NCI-H748 (cell line): ENCODE measurements around the gene SMIM45.
A peak's percentile ranks its signal among the peaks of the same experiment; 100 is the strongest.

Source experiments
- DNase-seq: peaks from one replicate; lab custom pipeline; 2025; ENCODE audit not compliant: unreplicated experiment; lab: John Stamatoyannopoulos, UW

Gene SMIM45

DNA sequence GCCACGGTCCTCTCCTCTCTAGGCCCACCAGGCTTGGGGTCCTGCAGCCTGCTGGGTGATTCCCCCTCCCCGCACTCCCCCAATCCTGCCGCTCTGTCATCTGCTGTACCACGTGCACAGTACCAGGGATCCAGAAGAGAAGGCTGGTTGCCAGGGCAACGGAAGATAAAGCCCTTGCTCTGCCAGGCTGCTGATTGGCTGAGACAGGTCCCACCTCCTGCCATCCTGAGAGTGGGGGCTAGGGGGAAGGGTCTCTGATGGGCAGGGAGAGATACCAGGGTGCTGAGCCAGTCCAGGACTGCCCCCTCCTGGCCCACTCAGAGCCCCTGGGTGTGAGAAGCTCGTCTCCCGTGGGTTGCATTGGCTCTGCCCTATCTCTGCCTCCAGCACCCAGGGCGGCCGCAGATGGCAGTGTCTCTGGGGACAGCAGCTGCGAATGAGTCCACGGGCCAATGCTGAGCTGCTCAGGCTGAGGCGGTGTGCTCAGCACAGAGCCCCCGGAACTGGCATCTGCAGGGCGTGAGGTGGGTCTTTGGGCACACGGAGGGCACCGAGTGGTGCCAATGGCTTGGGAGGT is at the start of gene SMIM45:
Gene SMIM45, plus strand, starts transcription at position 253 of the 577 bp plus-strand sequence.
- DNase-seq = peak; percentile 47

DNA sequence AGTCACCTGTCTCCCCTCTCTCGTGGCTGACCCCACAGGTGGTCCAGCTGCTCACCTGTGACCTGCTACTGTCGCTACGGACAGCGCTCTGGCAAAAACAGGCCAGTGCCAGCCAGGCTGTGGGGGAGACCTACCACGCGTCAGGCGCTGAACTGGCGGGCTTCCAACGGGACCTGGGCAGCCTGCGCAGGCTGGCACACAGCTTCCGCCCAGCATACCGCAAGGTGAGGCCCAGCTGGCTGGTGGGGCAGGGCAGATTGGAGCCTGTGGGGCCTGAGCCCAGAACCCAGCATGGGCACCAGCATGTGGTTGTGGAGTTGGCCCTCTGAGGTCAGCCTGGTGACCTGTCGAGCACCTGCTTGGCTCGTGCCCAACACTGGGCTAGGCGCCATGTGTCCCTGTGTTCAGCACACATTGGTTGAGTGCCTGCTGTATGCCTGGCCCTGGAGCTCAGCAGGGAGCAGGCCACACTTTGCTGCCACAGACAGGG is 49.0 kb upstream of the SMIM45 start:
- no peak for DNase-seq

DNA sequence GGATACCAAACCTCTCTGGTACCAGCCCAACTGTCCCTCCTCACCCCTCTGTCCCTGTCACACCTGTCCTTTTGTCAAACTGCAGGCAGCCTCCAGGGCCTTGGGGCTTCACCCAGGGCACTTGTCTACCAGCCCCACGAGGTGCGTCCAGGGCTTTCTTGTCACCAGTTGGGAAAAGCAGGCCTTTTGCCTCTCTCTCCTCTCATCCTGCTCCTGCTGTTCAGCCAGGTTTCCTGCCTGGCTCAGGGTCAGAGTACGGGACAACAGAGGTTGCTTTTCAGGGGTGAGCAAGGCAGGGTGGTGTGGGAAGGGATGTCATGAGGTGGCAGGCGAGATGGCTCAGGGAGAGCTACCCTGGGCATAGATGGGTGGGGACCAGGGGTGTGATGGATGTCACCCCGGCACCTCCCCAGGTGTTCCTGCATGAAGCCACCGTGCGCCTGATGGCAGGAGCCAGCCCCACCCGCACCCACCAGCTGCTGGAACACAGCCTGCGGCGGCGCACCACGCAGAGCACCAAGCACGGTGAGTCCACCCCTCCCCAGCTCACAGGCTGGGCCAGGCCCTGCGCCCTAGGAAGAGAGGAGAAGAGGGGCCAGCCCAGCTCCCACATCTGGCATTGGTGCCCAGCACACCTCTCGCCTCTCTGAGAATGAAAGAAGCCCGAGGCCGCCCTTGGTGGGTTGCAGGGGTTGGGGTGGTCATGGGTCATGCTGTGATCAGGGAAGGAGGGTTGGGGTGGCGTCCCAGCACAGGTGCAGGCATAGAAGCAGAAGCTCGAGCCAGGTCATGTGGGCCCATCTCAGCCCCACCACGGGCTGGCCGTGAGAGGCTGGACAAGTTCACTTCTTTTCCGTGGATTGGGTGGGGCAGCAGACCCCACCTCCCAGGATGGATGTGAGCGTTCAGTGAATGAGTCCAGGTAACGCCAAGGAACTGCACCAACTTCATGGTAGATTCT is 47.2 kb upstream of the SMIM45 start:
- no peak for DNase-seq

DNA sequence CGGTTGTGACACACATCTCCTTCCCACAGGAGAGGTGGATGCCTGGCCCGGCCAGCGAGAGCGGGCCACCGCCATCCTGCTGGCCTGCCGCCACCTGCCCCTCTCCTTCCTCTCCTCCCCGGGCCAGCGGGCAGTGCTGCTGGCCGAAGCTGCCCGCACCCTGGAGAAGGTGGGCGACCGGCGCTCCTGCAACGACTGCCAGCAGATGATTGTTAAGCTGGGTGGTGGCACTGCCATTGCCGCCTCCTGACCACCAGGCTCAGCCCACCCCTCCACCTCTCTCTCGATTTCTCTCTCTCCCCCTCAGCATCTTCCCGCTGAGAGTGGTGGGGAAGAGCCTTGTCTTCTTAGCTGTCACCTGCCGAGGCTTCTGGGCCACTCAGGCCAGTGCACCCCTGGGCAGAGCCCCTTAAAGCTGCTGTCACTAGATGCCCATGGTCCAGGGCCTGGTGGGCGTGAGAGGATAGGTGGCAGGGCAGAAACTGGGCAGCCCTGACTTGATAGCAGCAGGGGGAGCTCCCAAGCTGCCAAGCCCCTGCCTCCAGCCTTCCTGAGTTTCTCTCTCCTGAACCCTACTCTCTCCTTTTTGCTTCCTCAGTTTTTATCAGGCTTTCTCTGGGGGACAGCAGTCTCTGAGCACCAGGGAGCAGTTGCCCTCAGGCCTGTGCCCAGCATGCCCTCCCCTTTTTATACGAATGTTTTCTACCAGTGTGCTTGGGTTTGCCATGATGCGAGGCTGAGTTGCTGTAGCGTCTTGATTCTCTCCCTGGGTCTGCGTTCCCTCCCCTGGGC is 46.3 kb upstream of the SMIM45 start:
- no peak for DNase-seq

DNA sequence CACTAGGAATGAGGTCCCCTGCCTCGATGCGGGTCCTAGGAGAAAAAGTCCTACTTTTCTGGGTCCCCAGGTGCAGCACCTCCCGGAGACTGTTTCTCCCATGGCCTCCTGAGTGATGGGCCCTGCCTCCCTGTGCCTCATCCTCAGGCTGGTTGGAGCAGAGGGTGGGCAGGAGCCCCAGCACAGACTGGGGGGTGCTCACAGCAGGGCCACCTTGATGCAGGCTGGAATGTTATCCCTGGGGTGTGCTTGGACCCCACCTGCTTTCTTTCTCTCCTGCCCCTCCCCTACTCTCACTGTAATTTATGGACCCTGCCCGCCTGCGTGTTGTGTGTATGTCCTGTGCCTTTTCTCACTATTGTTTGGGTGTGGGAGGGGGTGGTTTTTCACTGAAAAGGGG is 45.1 kb upstream of the SMIM45 start:
- DNase-seq = no peak

DNA sequence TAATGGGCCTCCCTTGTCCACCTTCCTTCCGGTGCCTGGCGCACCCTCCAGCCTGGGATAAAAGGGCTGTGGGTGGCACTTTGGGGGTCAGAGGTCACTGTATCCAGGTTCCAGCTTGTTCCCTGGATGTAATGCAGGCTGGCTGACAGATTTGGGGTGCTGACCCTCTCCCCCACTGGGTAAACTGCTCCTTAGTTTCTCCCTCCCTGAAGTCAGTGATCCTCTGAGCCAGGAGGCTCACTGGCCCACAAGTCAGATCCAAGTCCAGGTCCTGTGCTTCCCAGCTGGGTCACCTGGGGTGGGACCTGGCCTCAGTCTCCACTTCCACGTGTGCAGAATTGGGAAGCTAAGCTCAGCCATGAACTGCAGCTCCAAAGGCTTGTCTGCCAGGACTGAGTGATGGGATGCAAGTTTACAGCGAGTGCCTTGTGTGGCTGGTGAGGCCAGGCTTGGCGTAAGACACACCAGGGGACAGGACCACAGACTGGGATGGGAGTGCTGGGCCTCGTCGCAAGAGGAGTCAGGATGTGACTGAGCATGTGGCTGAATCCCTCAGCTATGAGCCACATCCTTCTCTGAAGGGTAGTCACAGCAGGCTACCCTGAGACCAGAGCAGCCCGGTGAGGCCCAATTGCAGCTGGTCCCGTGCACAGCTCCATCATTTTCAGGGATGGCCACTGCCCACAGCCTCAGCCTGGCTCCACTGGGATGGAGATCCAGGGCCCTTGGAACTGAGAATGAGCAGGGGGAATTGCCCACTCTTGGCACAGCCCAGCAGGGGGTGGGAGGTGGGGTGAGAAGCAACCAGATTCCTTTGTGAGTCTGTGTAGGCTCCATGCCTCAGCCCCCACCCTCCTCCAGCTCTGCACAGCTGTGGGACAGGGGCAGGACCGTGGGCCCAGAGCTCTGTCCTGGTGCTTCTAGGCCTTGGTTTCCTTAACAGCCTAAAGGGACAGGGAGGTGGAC is 44.2 kb upstream of the SMIM45 start:
- no peak for DNase-seq

DNA sequence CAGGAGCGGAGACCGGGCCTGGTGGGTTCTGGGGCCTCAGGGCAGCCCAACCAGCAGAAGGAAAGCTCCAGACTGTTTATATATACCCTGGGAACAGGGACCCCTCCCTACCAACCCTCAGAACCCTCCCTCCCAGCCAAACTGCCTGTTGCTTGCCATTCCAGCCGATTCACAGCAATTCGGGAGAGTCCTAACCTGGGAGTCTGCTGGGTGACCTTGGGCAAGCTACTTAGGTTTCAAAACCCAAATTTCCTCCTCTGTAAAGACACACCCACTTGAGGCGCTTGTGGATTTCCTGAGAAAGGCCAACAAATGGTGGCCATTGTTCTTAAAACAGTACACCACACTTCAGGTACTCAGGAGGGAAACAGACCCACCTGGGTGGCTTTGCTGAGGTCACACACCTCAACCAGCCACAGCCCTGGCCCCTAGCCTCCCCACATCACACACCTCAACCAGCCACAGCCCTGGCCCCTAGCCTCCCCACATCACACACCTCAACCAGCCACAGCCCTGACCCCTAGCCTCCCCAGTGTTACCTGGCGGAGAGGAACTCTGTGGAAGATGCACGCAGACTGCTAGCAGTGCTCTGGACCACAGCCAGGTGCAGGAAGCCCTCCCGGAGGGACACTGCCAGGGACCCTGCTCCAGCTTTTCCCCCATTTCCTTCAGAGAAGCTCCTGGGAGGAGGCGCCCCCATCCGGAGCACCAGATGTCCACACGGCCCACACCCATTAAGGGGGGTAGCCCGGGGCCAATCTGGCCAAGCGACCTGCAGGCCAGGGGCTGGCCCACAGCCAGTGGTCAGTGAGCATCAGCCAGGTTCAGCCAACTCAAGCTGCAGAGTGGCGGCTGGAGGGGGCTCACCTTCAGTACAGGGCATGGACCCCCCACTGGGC is 43.3 kb upstream of the SMIM45 start:
- DNase-seq = no peak

DNA sequence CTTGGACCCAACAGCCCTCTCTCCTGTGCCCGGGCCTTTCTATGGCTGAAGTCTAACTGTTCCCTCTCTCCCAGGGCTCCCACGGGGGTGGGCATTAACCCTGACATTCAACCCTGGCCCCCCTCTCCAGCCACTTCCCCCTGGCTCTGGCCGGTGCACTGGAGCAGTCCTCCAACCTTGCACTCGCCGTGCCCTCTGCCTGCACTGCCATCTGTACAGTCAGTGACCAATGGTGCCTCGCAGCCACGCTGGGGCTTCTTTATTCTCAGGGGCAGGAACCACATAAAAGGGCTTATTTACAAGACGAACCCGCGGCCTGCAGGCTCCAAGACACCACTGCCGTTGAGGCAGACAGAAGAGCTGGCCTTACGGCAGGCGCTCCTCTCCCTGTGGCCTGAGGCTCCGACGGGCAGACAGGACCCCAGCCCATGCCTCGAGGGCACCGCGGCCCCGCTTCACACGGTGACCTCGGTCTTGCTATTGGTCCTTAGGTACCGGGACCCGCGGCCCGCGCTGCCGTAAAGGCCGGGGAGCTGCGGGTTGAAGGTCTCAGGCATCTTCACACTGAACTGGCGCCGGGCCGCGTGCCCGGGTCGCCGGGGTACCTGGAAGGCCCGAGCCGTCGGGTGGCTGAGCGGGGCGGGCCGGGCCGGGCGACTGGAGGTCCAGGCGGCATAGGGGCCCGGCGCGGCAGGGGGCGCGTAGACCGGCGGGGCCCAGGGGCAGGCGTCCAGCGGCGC is 42.5 kb upstream of the SMIM45 start:
- DNase-seq = no peak

DNA sequence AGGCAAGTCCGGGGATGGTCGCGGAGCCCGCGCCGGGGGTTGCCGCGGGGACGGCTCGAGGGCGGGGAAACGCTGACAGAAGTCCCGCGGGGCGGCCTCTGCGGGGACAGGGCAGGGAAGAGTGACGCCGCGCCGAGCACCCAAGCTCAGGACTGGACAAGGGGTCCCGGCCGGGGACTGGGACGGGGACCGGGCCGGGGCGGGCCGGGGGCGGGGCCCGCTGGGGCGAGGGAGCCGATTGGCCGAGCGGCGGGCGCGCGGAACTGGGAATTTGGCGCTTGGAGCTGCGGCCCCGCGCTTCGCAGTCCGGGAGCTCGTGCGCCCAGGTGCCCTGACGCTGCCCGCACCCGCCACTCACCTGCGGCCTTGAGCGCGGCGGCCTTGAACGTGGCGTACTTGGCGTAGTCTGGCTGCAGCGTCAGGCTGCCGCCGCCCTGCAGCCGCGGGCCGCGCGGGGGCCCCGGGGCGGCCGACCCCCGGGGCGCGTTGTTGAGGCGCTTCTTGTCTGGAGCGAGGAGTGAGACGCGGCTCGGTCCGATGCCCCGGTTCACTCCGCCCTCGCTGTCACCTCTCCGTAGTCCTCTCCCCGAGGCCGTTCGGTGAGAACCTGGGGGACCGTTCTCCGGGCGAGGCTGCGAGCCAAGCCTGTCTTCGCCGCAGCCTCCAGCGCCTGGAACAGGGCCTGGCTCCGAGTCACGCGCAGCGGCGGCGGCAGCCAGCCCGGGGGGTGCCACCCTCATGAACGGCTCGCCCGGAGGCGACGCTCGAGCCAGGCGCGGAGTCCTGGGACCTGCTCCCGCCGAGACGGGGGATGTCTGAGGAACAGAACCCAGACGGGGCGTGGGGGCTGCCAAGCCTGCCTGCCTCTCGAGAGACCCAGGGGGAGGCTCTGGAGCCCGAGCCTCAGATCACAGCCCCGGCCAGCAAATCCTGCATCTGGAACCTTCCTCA is 41.6 kb upstream of the SMIM45 start:
- no peak for DNase-seq

DNA sequence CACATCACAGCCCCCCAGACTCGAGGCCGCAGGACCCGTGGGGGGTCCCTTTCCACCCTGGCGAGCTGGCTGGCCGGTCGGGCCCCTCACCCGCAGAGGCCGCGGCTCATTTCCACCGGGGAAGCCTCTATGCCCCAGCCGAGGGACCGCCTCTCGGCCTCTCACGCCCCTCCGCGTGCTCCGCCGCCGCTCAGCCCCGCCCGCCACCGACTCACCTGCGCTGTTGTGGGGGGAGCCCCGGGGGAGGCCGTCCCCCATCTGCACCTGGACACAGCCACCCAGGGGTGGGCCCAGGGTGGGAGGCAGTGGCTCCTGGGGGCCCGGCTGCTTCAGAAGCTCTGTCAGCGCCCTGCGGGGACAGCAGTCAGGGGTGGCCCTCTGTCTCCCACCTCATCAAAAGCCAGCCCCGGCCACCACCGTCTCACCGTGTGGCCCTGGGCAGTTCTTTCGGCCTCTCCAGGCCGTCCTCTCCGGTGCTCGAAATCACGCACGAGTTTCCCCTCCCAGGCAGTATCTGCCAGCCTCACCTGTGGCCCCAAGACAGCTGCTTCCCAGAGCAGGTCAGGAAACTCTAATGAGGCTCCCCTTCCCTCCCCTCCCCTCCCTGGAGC is 40.8 kb upstream of the SMIM45 start:
- no peak for DNase-seq

DNA sequence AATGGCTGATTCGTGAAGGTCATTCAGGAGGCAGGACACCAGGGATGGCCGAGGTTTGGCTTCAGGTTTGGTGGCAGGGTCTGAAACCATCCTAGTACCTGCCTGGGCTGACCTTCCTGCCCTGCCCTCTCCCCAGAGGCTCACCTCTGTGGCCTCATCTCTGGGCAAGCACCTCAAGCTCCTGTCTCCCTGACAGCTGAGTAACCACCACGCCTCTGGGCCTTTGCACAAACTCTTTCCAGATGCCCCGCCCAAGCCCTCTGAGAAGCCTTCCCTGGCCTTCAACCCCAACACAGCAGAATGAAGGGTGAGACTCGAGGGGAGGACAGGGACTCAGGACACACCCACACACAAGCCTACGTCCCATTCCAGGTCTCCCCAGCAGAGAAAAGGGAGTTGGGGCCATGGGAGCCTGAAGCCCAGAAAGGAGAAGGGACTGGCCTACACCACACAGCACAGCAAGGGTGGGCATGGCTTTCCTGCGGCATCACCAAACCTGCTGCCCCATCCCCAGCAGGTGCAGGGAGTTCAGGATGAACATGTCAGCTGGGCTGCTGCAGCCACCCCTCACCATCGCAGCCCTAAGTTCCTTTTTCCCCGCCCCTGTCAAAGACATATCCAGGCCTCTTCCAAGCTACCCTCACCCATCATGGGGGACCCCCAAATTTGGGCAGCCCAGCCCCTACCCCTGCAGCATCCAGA is 39.5 kb upstream of the SMIM45 start:
- DNase-seq = no peak

DNA sequence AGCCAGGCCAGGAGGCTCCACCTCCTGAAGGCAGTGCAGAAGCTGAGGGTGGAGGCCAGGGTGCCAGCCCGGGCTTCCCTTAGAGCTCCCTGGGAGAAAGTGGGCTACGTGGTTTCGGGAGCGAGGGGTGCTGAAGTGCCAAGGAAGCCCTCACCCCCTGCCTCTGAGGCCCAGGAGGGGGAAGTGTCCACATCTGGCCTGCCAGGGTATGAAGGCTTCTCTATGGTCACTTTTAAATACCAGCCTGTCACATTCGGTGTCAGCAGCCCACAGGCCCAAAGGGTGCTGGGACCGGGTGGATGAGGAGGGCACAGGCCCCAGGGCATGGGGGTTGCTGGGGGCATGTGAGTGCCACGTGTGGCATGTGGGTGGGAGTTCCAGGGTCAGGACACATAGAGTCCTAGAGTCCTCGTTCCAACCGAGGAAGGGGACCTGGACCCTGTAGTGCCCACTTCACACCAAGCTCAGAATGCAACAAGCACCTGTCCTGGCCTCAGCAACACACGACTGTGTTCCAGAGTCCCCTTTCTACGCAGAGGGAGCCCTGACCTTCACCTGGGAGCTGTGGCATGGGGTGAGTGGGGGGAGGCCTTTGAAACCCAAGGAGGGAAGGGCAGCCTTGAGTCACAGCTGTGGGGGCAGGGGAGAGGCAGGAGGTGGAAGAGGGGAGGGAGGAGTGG is 38.8 kb upstream of the SMIM45 start:
- DNase-seq = no peak

DNA sequence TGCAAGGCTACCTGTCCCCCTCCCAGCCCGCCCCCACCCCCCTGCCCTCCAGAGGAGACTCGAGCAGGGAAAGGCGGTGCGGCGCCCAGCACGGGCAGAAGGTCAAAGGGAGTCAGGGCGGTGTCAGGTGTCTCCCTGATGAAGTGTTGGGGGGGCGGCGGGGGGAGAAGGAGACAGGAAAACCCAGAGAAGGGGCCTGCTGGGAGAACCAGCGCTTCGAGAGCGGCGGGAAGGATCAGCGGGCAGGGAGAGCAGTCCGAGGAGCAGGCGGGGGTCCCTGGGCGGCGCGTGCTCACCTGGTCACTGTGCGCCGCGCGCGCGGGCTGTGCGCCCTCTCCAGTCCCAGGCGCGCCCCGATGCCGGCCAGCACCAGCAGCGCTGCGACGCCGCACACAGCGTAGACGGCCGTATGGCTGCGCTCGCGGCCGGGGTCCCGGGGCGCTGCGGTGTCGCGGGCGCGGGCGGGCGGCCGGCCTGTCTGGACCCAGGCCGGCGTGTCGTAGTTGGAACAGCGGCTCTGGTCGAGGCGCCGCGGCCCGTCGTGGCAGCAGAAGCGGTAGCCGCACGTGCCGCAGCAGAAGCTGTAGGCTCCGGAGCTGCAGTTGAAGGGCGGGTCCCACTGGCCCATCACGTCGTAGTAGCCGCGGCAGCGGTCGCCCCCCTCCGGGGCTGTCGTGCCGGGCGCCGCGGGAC is 38.0 kb upstream of the SMIM45 start:
- DNase-seq = peak; percentile 67

DNA sequence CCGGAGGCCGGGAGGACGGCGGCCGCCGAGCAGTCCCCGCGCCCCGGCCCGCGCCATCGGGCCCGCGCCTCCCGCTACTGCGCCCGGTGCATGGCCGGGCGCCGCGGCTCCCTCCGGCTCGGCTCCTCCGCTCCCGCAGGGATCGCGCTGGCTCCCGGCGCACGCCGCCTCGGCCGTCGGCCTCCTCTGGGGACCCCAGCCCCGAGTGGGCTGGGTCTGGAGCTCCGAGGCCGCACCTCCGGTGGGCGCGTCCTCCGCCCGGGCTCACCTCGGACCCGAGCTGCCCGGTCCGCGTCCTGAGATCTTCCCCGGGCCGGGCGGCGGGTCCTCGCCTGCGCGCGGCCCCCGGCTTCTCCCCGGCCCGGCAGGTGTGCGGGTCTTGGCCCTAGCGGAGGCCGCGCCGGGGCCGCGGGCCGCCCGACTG is 37.3 kb upstream of the SMIM45 start:
- no peak for DNase-seq

DNA sequence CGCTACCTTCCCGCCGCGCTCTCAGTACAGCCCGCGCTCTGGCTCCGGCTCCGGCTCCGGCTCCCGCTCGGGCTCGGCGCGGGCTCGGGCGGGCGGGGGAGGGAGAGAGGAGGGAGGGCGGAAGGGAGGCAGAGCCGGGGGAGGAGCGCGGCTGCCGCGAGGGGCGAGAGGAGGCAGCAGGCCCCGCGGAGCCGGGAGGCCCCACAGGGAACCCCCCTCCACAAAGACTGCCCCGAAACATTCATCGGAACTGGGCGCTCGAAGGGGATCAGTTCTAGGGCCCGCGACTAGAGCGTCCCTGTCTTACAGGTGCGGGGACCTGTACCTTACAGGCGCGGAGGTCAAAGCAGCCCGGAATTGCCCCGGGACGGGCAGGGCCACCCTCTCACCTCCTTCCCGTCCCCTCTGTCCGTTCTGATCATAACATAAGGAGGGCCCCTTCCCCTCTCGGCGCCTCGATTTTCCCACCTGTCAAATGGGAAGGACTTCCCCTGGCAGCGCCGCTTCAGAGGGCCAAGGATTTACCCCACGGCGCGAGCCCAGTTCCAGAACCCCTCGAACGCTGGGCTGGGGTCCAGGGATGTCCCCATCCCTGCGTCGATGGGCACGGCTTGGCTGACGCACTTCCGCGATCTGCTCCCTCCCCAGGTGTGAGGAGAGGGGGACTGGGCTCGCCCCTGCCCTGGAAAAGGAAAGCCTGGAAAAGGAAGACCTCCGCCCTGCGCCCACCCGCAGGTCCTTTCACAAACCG is 36.7 kb upstream of the SMIM45 start, which contains the start of gene SHISA8:
Gene SHISA8, minus strand, starts transcription at position 40 of the 751 bp plus-strand sequence. CDS start 407 bp downstream, outside the sequence.
- peak; percentile 66 for DNase-seq
